Duodenal mucosa (tissue), 2 donors: Measurements from ENCODE around the gene NOTCH4.

Experiments used
- H3K27ac ChIP-seq: one replicate; pipeline ENCODE4 v1.7.0; 2013; ENCODE audit warnings: low read depth, low read length
- H3K27me3 ChIP-seq, 2 donors: one replicate each; pipeline ENCODE4 v1.7.0; 2013; ENCODE audit warnings: low read length in 2 of 2, control low read depth in 1 of 2; ENCODE audit not compliant: insufficient read depth in 2 of 2, control insufficient read depth in 1 of 2
- H3K36me3 ChIP-seq, 2 donors: one replicate each; pipeline ENCODE4 v1.7.0; 2013; ENCODE audit warnings: low read length in 2 of 2, control low read depth in 1 of 2; ENCODE audit not compliant: insufficient read depth in 2 of 2, control insufficient read depth in 1 of 2
- H3K4me1 ChIP-seq, 2 donors: one replicate each; pipeline ENCODE4 v1.7.0; 2013; ENCODE audit warnings: low read length in 2 of 2, control low read depth in 1 of 2; ENCODE audit not compliant: insufficient read depth in 2 of 2, control insufficient read depth in 1 of 2
- H3K4me3 ChIP-seq, 2 donors: one replicate each; pipeline ENCODE4 v1.7.0; 2013; ENCODE audit warnings: low read length in 2 of 2, low read depth in 1 of 2
- H3K9ac ChIP-seq, 2 donors: one replicate each; pipeline ENCODE4 v1.7.0; 2013; ENCODE audit warnings: low read length in 2 of 2, low read depth in 1 of 2
- H3K9me3 ChIP-seq, 2 donors: one replicate each; pipeline ENCODE4 v1.7.0; 2013; ENCODE audit warnings: low read length in 2 of 2, control low read depth in 1 of 2; ENCODE audit not compliant: control insufficient read depth in 1 of 2

The NOTCH4 gene

DNA sequence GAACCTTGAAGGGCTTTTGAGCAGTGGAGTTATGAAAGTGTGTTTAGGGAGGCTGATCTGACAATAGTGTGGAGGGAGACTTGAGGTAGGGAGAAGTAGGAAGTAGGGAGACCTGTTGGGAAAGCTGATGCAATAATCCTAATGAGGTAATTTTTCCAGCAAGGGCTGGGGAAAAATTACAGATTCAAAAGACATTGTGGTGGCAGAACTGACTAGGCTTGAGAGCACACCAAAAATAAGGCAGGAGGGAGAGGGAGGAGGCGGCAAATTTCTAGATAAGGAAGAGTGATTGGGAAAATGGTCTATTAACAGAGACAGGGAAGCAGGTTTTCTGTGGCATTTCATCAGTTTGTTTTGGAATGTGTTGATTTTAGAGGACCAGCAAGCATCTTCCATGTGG lies 77.6 kb downstream of the NOTCH4 start:
- Histone ChIP-seq H3K27me3 (no peaks in the 10 kb centered on the region), H3K4me3 (no peak overlapping the region), H3K4me1 (peaks cover 0 to 15% of the 10 kb centered on the region in 2 donors), H3K27ac (no peak overlapping the region), H3K36me3 (no peaks in the 10 kb centered on the region), H3K9ac (no peak overlapping the region), H3K9me3 (no peaks in the 10 kb centered on the region)
